Panc1 (cell line): ENCODE measurements around the gene CTNND2. TPM values are rescaled to one million over a fixed set of nuclear protein-coding genes. Genes with fewer than 3 reads are reported as not detected.

Experiments
- ATAC-seq: fragments of 200-7000 bp; cut with Tn5 transposase; 2 replicates; pipeline ENCODE4 v1.9.1; 2020; ENCODE audit warnings: mild to moderate bottlenecking, moderate library complexity
- BruUV-seq: library from RNA; stranded (reverse); fragments of 400-500 nt; replicated peaks from 2 replicates; lab custom pipeline; 2021; lab: Mats Ljungman, UMichigan
- CTCF ChIA-PET: fragments of 300-600 bp; sonication (Branson Sonifier 250); formaldehyde crosslinking; loops from one replicate; lab custom pipeline; 2022; ENCODE audit warnings: antibody characterized with exemption; lab: Charles Lee
- POLR2A ChIA-PET: fragments of 300-600 bp; sonication (Branson Sonifier 250); formaldehyde crosslinking; loops from one replicate; lab custom pipeline; 2022; ENCODE audit warnings: antibody characterized with exemption; lab: Charles Lee
- DNase-seq: peaks from one replicate; pipeline ENCODE4 v3.0.0-alpha.2; 2010; ENCODE audit warnings: low read depth, low spot score
- H3K27ac ChIP-seq: 2 replicates; pipeline ENCODE4 v1.5.1; 2011; ENCODE audit warnings: mild to moderate bottlenecking, low read length, inconsistent platforms
- H3K27me3 ChIP-seq: fragments of 200-500 bp; sonication (Bioruptor generic); 2 replicates; pipeline ENCODE4 v1.6.0; 2014; ENCODE audit warnings: low read length, inconsistent platforms; ENCODE audit not compliant: control insufficient read depth, insufficient read depth
- H3K36me3 ChIP-seq: fragments of 200-500 bp; sonication (Bioruptor generic); 2 replicates; pipeline ENCODE4 v1.5.1; 2014; ENCODE audit warnings: inconsistent platforms, mild to moderate bottlenecking, low read length, moderate library complexity; ENCODE audit not compliant: control insufficient read depth, insufficient read depth
- H3K4me1 ChIP-seq: 2 replicates; pipeline ENCODE4 v1.5.1; 2011; ENCODE audit warnings: inconsistent platforms, mild to moderate bottlenecking, low read length, moderate library complexity; ENCODE audit not compliant: control insufficient read depth, insufficient read depth
- H3K4me3 ChIP-seq, 2 experiments: 2 replicates each; pipeline ENCODE4 v1.5.1; 2011 to 2012; ENCODE audit warnings: low read depth in 2 of 2, low read length in 2 of 2, mild to moderate bottlenecking in 2 of 2, inconsistent platforms in 1 of 2, moderate library complexity in 1 of 2
- H3K9me3 ChIP-seq: fragments of 200-500 bp; sonication (Bioruptor generic); 2 replicates; pipeline ENCODE4 v1.5.1; 2014; ENCODE audit warnings: low read depth, mild to moderate bottlenecking, inconsistent platforms, low read length, moderate library complexity; ENCODE audit not compliant: control insufficient read depth, insufficient read depth
- CTCF ChIP-seq: fragments of 450-650 bp; IDR thresholded peaks from 2 replicates; pipeline ENCODE4 v1.5.1; 2017; ENCODE audit warnings: mild to moderate bottlenecking
- POLR2AphosphoS5 ChIP-seq: IDR thresholded peaks from 2 replicates; pipeline ENCODE4 v1.6.1; 2012; ENCODE audit warnings: mild to moderate bottlenecking, low read depth, low read length, moderate library complexity
- REST ChIP-seq, 2 experiments: IDR thresholded peaks; 2 replicates each; pipeline ENCODE4 v1.6.1; 2011 to 2012; ENCODE audit warnings: low read depth in 2 of 2, control low read depth in 1 of 2, low read length in 1 of 2, mild to moderate bottlenecking in 1 of 2, moderate library complexity in 1 of 2; ENCODE audit not compliant: insufficient read depth in 1 of 2
- SIN3A ChIP-seq: IDR thresholded peaks from 2 replicates; pipeline ENCODE4 v1.6.1; 2012; ENCODE audit warnings: low read depth, mild to moderate bottlenecking, low read length, moderate library complexity, borderline replicate concordance; ENCODE audit not compliant: insufficient read depth
- TCF7L2 ChIP-seq: IDR thresholded peaks from 2 replicates; pipeline ENCODE4 v1.6.1; 2011; ENCODE audit warnings: mild to moderate bottlenecking, low read depth, low read length, inconsistent platforms
- in situ Hi-C: cut with HindIII; loops from 2 replicates; pipeline ENCODE4 v1.10.0; 2016; ENCODE audit warnings: low sequenced_read_pairs, low pct_unique_long_range_greater_than_20kb
- intact Hi-C: fragments of 100-400 bp; cut with micrococcal nuclease; formaldehyde crosslinking; loops from one replicate; pipeline ENCODE4 v1.10.0; 2022; ENCODE audit not compliant: unreplicated experiment
- total RNA-seq: library from RNA; stranded (reverse); gene quantifications from one replicate; pipeline ENCODE4 v1.2.1, GENCODE V29; 2021; ENCODE audit not compliant: unreplicated experiment

CTNND2 gene
- total RNA-seq, 1 experiment from 2014 or later, result 1.0 TPM

GRCh38 chr5:11301171-11301570 is 603.1 kb downstream of the CTNND2 start:
- Histone ChIP-seq H3K27ac (no peak overlapping the region), H3K27me3 (no peaks in the 10 kb centered on the region), H3K36me3 (no peaks in the 10 kb centered on the region), H3K4me1 (no peaks in the 10 kb centered on the region), H3K9me3 (no peaks in the 10 kb centered on the region), H3K4me3 (no peak overlapping the region)
- intact Hi-C loops (no loop called here), in situ Hi-C loops (no loop called here)
- no peak for DNase-seq
- TF ChIP-seq POLR2AphosphoS5 (no peak), TCF7L2 (no peak), SIN3A (no peak), CTCF (no peak), REST (IDR thresholded peaks at IDR 0.05; ENCODE audit: insufficient read depth in 1 of 2, low read depth in 2 of 2, low read length in 1 of 2) (no peak)
- ATAC-seq, result no peak
- BruUV-seq, result no TSS peak
- ChIA-PET POLR2A (no interaction called here), CTCF (no interaction called here)

GRCh38 chr5:11300736-11301135 is 603.5 kb downstream of the CTNND2 start:
- no peak for ATAC-seq
- Histone ChIP-seq H3K27ac (no peak overlapping the region), H3K4me1 (no peaks in the 10 kb centered on the region), H3K9me3 (no peaks in the 10 kb centered on the region), H3K36me3 (no peaks in the 10 kb centered on the region), H3K27me3 (no peaks in the 10 kb centered on the region), H3K4me3 (no peak overlapping the region)
- CTCF ChIA-PET, result no interaction called here
- DNase-seq, result no peak
- TF ChIP-seq SIN3A (no peak), CTCF (no peak), TCF7L2 (no peak), POLR2AphosphoS5 (no peak), REST (IDR thresholded peaks at IDR 0.05; ENCODE audit: insufficient read depth in 1 of 2, low read depth in 2 of 2, low read length in 1 of 2) (no peak)
- in situ Hi-C loops, result no loop called here
- no TSS peak for BruUV-seq
- intact Hi-C loops, result no loop called here
- POLR2A ChIA-PET, result no interaction called here
